OCI-LY3 (cell line): ENCODE results near the gene KRT74.

Experiments used
- EZH2phosphoT487 ChIP-seq: fragments of 200-600 bp; shearing (Covaris generic); IDR thresholded peaks from 2 replicates; pipeline ENCODE4 v1.6.1; 2018; ENCODE audit warnings: antibody characterized with exemption, mixed run types, low read depth
- TF ChIP-seq, protein P1 (sequence below): fragments of 200-600, 300-600 bp; sonication (generic); IDR thresholded peaks from 2 replicates; pipeline ENCODE4 v1.5.1; 2014; ENCODE audit warnings: antibody characterized with exemption, low read length, low read depth

DNA sequence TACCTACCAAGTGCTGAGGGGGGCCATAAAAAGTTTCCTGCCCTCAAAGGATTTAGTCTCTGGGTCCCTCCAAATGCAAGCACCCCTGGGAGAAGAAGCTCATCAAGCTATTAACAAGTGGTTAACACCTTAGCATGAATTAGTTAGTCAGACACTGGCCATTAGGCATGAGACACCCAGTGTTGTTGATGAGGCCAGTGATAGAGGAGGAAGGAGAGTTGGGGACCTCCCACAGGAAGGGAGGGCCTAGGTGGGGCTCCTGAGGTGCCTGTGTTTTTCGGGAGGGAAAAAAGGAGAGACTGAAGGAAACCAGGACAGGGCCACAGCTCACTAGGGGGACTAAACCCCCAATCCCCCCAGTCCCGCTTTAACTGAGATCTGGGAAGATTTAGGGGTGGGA is 16.2 kb downstream of the KRT74 start:
- TF ChIP-seq, protein P1, sequence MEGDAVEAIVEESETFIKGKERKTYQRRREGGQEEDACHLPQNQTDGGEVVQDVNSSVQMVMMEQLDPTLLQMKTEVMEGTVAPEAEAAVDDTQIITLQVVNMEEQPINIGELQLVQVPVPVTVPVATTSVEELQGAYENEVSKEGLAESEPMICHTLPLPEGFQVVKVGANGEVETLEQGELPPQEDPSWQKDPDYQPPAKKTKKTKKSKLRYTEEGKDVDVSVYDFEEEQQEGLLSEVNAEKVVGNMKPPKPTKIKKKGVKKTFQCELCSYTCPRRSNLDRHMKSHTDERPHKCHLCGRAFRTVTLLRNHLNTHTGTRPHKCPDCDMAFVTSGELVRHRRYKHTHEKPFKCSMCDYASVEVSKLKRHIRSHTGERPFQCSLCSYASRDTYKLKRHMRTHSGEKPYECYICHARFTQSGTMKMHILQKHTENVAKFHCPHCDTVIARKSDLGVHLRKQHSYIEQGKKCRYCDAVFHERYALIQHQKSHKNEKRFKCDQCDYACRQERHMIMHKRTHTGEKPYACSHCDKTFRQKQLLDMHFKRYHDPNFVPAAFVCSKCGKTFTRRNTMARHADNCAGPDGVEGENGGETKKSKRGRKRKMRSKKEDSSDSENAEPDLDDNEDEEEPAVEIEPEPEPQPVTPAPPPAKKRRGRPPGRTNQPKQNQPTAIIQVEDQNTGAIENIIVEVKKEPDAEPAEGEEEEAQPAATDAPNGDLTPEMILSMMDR = no peak
- TF ChIP-seq EZH2phosphoT487 = no peak
